IPS-NIHi11 (cell line): ENCODE results near the gene INPP5J.
A peak's percentile ranks its signal among the peaks of the same experiment; 100 is the strongest.
"Not testable (repeated sequence)": the region's sequence is repeated elsewhere in the genome, so short reads cannot be mapped to it uniquely, and the experiment has no call there.

ENCODE experiments used
- DNase-seq: peaks from one replicate; pipeline ENCODE4 v3.0.0; 2012; ENCODE audit warnings: mixed read lengths, low spot score

Gene INPP5J

GRCh38 chr22:31102441-31103081 is 20.2 kb upstream of the INPP5J start:
- DNase-seq = no peak

DNA sequence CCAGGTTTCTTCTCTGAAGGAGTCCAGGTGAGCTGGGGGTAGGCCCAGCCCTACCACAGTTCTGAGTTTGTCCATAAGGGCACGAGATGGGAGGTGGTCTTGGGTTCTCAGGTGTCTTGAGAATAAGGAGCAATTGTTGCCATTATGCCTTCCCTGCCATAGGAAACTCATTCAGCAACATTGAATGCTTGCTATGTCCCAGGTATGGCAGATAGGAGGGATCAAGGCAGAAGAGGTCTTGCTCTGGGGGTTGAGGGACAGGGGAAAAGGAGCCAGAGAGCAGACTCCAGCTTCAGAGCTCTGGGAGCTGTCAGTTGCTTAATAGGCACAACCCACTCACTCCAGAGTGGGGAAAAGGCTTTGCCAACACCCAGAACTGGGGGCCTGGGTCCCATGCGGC is 19.7 kb upstream of the INPP5J start:
- DNase-seq = no peak

GRCh38 chr22:31103899-31104694 is 18.7 kb upstream of the INPP5J start:
- no peak for DNase-seq

- DNase-seq = peak; percentile 94
Observed at GRCh38 chr22:31104869-31105268, 17.9 kb upstream of the INPP5J start.

DNA sequence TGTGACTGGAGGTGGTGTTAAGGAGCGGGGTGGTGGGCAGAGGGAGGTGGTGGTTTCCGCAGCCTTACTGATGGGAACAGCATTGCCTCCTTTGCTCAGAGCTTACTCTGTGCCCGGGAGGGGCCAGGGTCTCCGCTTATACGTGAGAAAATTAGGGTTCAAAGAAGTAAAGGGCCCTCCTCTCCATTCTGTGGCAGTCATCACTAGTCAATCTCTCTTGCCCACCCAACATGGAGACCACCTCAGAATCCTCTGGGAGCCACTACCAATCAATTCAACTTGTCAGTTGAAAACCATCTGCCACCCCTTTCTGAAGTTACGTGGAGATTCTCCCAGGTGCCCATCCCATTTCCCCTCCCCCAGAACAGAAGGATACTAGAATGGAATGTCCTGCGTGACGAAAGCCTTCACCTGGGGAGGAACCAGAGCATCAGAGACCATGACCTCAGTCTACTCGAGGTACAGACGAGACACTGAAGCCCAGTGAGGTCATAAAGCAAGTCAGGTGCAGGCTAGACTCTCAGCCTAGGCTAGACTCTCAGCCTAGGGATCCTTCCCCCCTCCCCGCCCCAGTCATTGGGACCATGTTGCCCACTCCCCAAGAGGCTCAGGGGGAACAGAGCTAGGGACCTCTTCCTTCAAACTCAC is 17.4 kb upstream of the INPP5J start:
- DNase-seq = no peak

GRCh38 chr22:31106001-31106571 is 16.7 kb upstream of the INPP5J start:
- no peak for DNase-seq

DNA sequence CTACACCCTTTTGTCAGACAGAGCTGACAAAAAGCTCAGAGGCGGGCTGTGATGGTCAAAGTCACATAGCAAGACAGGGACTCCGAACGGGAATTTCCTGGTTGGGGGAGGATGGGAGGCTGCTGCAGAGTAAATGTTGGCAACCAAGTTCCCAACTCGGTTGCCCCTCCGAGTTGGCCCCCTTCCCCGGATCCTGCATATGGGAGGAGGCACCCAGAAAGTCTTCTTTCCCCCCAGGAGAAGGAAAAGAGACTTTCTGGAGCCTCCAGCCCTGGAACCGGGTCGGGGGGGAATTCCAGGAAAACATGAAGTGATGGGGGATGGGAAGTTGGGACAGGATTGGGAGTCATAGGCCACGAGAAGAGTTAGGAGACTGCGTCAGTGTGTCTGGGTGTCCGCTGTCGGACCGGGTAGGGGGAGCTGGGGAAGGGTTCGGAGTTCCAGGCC is 16.0 kb upstream of the INPP5J start:
- DNase-seq = no peak

GRCh38 chr22:31107178-31107893 is 15.4 kb upstream of the INPP5J start, which contains the start of gene SELENOM:
Gene SELENOM (minus strand): TSS chr22:31107568. CDS start chr22:31107505, 63 bp downstream.
- peak; percentile 94 for DNase-seq

DNA sequence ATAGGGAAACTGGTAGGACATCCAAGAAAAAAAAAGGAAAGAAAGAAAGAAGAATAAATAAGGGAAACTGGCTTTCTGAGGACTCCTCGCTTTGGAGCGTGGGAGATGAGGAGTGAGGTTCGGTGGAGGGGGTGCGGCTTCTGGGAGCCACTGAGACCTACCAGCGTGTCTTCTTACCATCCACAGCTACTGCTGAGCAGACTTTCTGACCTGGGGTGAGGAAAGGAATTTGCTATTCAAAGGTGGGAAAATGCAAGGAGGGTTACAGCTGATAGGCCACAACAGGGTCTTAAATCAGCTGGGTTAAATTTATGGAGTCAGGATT is 14.9 kb upstream of the INPP5J start:
- no peak for DNase-seq

GRCh38 chr22:31112547-31113091 is 10.1 kb upstream of the INPP5J start:
- not testable (repeated sequence) for DNase-seq

GRCh38 chr22:31118046-31118820 is 4.5 kb upstream of the INPP5J start:
- DNase-seq = no peak

DNA sequence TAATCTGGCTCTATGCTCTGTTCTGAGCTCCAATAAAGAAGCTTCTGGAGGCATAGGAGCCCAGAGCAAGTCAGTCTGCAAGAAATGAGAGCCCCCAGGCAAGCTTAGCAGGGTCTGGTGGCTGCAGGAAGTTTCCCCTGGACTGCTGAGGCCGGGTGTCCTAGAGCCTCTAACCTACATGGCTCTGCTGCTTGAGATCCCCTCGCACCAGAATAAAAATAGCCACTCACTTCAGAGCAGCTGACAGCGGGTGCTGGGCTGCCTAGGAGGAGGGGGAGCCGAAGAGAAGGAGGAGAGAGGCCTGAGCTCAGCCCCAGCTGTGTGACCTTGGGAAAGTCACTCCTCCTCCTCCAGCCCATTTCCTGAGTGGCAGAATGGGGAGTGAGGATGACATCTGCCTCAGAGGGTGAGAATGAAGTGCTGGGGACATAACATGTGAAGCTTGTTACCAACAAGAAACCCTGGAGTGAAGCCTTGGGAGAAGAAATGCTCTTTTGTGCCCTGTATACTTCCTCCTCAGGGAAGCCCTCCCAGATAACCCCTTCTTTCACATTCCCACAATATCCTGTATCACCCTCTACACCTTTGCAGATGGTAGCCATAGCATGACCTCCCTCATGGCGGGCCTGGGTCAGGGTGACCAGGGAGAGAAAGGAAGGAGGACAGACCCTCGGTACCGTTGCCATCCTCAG is 3.6 kb upstream of the INPP5J start:
- no peak for DNase-seq

DNA sequence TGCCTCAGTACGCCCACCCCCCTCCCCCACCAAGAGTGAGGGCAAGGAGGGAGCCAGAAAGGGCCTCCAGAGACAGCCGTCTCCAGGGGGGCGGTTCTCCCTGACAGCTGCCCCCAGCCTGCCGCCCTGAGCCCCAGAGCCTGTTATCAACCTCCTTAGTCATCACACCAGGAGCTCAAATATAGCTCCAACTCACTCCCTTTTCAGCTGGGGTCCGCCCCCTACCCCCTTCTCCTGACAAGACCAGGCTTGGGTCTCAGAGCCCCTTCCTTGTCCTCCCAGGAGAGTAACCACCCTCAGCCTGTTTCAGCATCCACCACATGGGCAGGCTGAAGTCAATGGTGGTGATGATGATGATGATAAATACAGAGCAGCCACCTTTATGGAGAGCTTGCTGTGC is 2.5 kb upstream of the INPP5J start:
- DNase-seq = no peak

- DNase-seq = no peak
Observed at GRCh38 chr22:31120642-31121041, 2.1 kb upstream of the INPP5J start.

DNA sequence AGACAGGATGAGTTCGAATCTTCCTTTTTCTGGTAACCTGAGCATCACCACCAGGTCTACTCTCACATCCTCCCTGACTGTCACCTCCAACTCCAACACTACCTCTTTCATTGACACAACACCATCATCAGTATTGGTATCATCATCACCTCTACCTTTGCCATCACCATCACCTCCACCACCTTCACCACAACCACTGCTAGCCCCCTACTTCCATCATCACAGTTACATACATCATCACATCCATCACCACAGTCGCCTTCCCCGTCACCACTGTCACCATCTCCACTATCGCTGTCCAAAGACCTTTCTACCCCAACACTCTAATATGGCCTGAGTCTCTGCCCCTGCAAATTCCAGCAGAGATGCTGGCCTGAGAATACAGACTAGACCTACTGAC is 1.4 kb upstream of the INPP5J start:
- no peak for DNase-seq

GRCh38 chr22:31122196-31122531 is 602 bp upstream of the INPP5J start:
- no peak for DNase-seq

DNA sequence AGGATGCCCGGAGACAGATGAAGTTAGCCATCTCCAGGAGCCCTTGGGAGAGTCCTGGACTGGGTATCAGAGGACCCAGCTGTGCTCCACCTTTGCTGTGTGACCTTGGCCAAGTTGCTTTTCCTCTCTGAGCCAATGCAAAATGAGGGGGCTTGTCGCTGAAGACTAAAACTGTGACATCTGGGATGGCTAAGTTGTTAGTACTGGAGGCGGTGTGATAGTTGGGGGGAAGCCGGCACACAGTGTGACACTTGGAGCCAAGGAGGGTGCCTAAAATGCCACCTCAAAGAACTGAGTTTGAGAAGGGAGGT is 481 bp downstream of the INPP5J start:
- DNase-seq = no peak

- no peak for DNase-seq
Observed at GRCh38 chr22:31124290-31124689, 1.5 kb downstream of the INPP5J start.

DNA sequence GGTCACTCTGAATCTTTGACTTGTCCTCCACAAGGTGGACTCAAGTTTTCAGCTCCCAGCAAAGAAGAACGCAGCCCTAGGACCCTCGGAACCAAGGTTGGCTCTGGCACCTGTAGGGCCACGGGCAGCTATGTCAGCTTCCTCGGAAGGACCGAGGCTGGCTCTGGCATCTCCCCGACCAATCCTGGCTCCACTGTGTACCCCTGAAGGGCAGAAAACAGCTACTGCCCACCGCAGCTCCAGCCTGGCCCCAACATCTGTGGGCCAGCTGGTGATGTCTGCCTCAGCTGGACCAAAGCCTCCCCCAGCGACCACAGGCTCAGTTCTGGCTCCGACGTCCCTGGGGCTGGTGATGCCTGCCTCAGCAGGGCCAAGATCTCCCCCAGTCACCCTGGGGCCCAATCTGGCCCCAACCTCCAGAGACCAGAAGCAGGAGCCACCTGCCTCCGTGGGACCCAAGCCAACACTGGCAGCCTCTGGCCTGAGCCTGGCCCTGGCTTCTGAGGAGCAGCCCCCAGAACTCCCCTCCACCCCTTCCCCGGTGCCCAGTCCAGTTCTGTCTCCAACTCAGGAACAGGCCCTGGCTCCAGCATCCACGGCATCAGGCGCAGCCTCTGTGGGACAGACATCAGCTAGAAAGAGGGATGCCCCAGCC is 2.2 kb downstream of the INPP5J start:
- DNase-seq = no peak

DNA sequence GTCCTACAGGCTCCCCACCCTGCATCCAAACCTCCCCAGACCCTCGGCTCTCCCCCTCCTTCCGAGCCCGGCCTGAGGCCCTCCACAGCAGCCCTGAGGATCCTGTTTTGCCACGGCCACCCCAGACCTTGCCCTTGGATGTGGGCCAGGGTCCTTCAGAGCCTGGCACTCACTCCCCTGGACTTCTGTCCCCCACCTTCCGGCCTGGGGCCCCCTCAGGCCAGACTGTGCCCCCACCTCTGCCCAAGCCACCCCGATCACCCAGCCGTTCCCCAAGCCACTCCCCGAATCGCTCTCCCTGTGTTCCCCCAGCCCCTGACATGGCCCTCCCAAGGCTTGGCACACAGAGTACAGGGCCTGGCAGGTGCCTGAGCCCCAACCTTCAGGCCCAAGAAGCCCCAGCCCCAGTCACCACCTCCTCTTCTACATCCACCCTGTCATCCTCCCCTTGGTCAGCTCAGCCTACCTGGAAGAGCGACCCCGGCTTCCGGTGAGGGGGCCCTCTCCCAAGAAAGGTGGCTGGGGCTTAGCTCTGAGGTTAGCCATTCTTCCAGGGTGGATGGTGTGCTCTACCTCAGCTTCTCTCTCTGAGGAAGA is 2.9 kb downstream of the INPP5J start:
- DNase-seq = no peak
